GM12878 (cell line): ENCODE results near the gene NEXN. TPM values are rescaled to one million over a fixed set of nuclear protein-coding genes. Genes with fewer than 3 reads are reported as not detected.

Experiments used
- ATAC-seq: fragments of 200-7000 bp; cut with Tn5 transposase; 3 replicates; pipeline ENCODE4 v1.9.1; 2020; ENCODE audit warnings: mild to moderate bottlenecking, moderate library complexity
- BruUV-seq: library from RNA; stranded (reverse); fragments of 400-500 nt; replicated peaks from 2 replicates; lab custom pipeline; 2021; lab: Mats Ljungman, UMichigan
- CTCF ChIA-PET: fragments of 300-600 bp; sonication (Branson Sonifier 250); formaldehyde crosslinking; extraction: SDS; loops from one replicate; lab custom pipeline; 2021; ENCODE audit warnings: inconsistent platforms; lab: Yijun Ruan, JAX
- POLR2A ChIA-PET: fragments of 350-600 bp; formaldehyde crosslinking; extraction: SDS; loops from one replicate; lab custom pipeline; 2021; ENCODE audit warnings: inconsistent platforms; lab: Charles Lee
- RAD21 ChIA-PET: fragments of 300-600 bp; sonication (Branson Sonifier 250); formaldehyde crosslinking; loops from one replicate; lab custom pipeline; 2023; ENCODE audit warnings: antibody characterized with exemption; ENCODE audit not compliant: unreplicated experiment; lab: Charles Lee
- SMC1A ChIA-PET: fragments of 300-600 bp; sonication (Branson Sonifier 250); formaldehyde crosslinking; loops from one replicate; lab custom pipeline; 2023; ENCODE audit not compliant: unreplicated experiment, uncharacterized antibody; lab: Charles Lee
- DNase-seq: peaks from one replicate; pipeline ENCODE4 v3.0.0-alpha.2; 2011; ENCODE audit warnings: low read depth, low spot score
- FAIRE-seq: peaks from 3 replicates; lab custom pipeline; 2011; peaks lifted over from hg19 to GRCh38; lab: Jason Lieb, UNC
- H2AFZ ChIP-seq: 2 replicates; pipeline ENCODE4 v1.6.0; 2011; ENCODE audit warnings: low read depth, low read length, control low read depth; ENCODE audit not compliant: control insufficient read depth
- H3K27ac ChIP-seq: 2 replicates; pipeline ENCODE4 v1.5.1; 2011; ENCODE audit warnings: control low read depth; ENCODE audit not compliant: control insufficient read depth, insufficient read depth
- H3K27me3 ChIP-seq, 2 experiments: replicated peaks in 1 of 2; 2 replicates each; pipeline versions ENCODE4 v1.6.0 to v1.6.1; 2011; ENCODE audit warnings: low read length in 1 of 2; ENCODE audit not compliant: control insufficient read depth in 2 of 2, insufficient read depth in 2 of 2
- H3K36me3 ChIP-seq, 2 experiments: 2 replicates each; pipeline ENCODE4 v1.5.1; 2011; ENCODE audit warnings: low read length in 1 of 2; ENCODE audit not compliant: control insufficient read depth in 2 of 2, insufficient read depth in 2 of 2
- H3K4me1 ChIP-seq: 2 replicates; pipeline ENCODE4 v1.6.1; 2011; ENCODE audit warnings: mild to moderate bottlenecking, low read length, moderate library complexity, mixed read lengths; ENCODE audit not compliant: control insufficient read depth, insufficient read depth
- H3K4me2 ChIP-seq: 2 replicates; pipeline ENCODE4 v1.6.0; 2011; ENCODE audit warnings: control low read depth; ENCODE audit not compliant: control insufficient read depth, insufficient read depth
- H3K4me3 ChIP-seq: fragments of 200-600 bp; sonication (generic); 2 replicates; pipeline ENCODE4 v1.5.1; 2016
- H3K79me2 ChIP-seq: 2 replicates; pipeline ENCODE4 v1.6.0; 2011; ENCODE audit warnings: low read length; ENCODE audit not compliant: control insufficient read depth, insufficient read depth
- H3K9ac ChIP-seq: 2 replicates; pipeline ENCODE4 v1.8.0; 2011; ENCODE audit warnings: low read length, control low read depth, mixed read lengths; ENCODE audit not compliant: control insufficient read depth, insufficient read depth
- H3K9me3 ChIP-seq: replicated peaks from 3 replicates; pipeline ENCODE4 v1.5.1; 2011; ENCODE audit warnings: mild to moderate bottlenecking, low read length; ENCODE audit not compliant: control insufficient read depth, insufficient read depth
- H4K20me1 ChIP-seq: 2 replicates; pipeline ENCODE4 v1.6.0; 2011; ENCODE audit not compliant: control insufficient read depth, insufficient read depth
- BRCA1 ChIP-seq: IDR thresholded peaks from 2 replicates; pipeline ENCODE4 v1.6.1; 2011; ENCODE audit warnings: low read depth, low read length, improper control_type of control experiment
- POLR2AphosphoS2 ChIP-seq: IDR thresholded peaks from 2 replicates; pipeline ENCODE4 v1.6.1; 2011; ENCODE audit warnings: low read depth, mild to moderate bottlenecking, low read length, improper control_type of control experiment, moderate library complexity
- POLR2AphosphoS5 ChIP-seq: IDR thresholded peaks from 2 replicates; pipeline ENCODE4 v1.6.1; 2011; ENCODE audit warnings: mild to moderate bottlenecking, low read length, inconsistent platforms
- RELA ChIP-seq: fragments of 450-650 bp; IDR thresholded peaks from 2 replicates; pipeline ENCODE4 v1.8.0; 2014; ENCODE audit warnings: borderline replicate concordance; ENCODE audit not compliant: partially characterized antibody
- SUPT20H ChIP-seq: IDR thresholded peaks from 2 replicates; pipeline ENCODE4 v1.6.1; 2011; ENCODE audit warnings: low read depth, mild to moderate bottlenecking, low read length, moderate library complexity, borderline replicate concordance; ENCODE audit not compliant: control insufficient read depth
- WGBS: methylation state at CpG from one replicate; pipeline ENCODE4 v1.1.6; 2016; ENCODE audit warnings: low lambda C conversion rate; ENCODE audit not compliant: insufficient replicate concordance, insufficient coverage; ENCODE audit errors: missing lambda C conversion rate; 5-methylcytosine and 5-hydroxymethylcytosine counted together
- in situ Hi-C: fragments of 300-500 bp; cut with MboI; formaldehyde crosslinking; loops from 9 replicates; pipeline ENCODE4 v1.14.3; 2018; ENCODE audit warnings: mixed read lengths
- intact Hi-C: fragments of 100-400 bp; cut with micrococcal nuclease; formaldehyde crosslinking; loops from one replicate; pipeline ENCODE4 v1.14.2; 2022; ENCODE audit not compliant: unreplicated experiment
- polyA plus RNA-seq, 11 experiments: library from polyadenylated mRNA; depleted of rRNA in 4 of 11; unstranded in 6 of 11; stranded (reverse) in 5 of 11; fragments of >200 nt; fragmentation: Nextera tagmentation in 4 of 11; fragmentation: Illumina TruSeq in 1 of 11; extraction: Ambion mirVana in 4 of 11; extraction: Trizol in 1 of 11; gene quantifications; 1 replicate in 1 of 11; 2 replicates in 10 of 11; pipeline versions ENCODE4 v1.2.1 to v1.2.3, GENCODE V29; 2011 to 2016; ENCODE audit warnings: inconsistent platforms in 2 of 11, missing spikeins in 2 of 11, low read depth in 1 of 11
- total RNA-seq, 4 experiments: library from RNA; depleted of rRNA in 3 of 4; stranded (reverse); fragments of >200 nt in 3 of 4; fragmentation: Illumina TruSeq in 1 of 4; extraction: Trizol in 1 of 4; gene quantifications; 2 replicates each; pipeline versions ENCODE4 v1.2.1 to v1.2.3, GENCODE V29; 2013 to 2021
- TF ChIP-seq, protein P1 (sequence below): IDR thresholded peaks from 2 replicates; pipeline ENCODE4 v1.6.1; 2011; ENCODE audit warnings: mild to moderate bottlenecking, low read depth, low read length, moderate library complexity; ENCODE audit not compliant: insufficient replicate concordance

The NEXN gene
- total and polyA plus RNA-seq, 10 of the 15 experiments (the other 5 are each of a cell fraction or from before 2014, with no cell fraction given) = 2.5 to 46.6 (median 15.4) TPM

DNA sequence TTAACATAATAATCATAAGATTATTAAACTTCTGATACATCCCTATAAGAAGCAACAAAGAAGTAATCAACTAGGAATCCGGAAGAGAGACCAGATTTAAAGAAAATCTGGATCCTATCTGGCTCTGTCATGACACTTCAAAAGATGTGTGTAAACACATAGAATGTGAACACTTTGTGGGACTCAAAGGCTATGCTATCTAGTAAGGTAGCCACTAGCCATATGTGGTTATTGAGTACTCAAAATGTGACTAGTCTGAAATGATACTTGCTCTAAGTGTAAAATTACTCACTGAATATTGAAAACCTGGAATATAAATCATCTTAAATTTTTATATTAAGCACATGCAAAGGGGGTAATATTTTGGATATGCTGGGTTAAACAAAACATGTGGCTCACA, 81.8 kb downstream of the NEXN start:
- in situ Hi-C loops (no loop called here), intact Hi-C loops (no loop called here)
- RAD21 ChIA-PET = interaction anchor here (1.0 to 1.5 kb wide), 3 partner anchors 12 to 143 kb away, joined by 3 to 5 read pairs (median 3); partner anchors contain the start of gene DNAJB4
- SMC1A ChIA-PET = interaction anchor here (0.8 to 1.6 kb wide), 5 partner anchors 23 to 49 kb away, joined by 3 to 8 read pairs (median 3); partner anchors contain the start of gene DNAJB4
- TF ChIP-seq SUPT20H (no peak), BRCA1 (no peak), RELA (no peak), POLR2AphosphoS5 (0 out of 2 replicates have a peak, but pooled peaks have one; percentile 12), POLR2AphosphoS2 (no peak)
- TF ChIP-seq, protein P1, sequence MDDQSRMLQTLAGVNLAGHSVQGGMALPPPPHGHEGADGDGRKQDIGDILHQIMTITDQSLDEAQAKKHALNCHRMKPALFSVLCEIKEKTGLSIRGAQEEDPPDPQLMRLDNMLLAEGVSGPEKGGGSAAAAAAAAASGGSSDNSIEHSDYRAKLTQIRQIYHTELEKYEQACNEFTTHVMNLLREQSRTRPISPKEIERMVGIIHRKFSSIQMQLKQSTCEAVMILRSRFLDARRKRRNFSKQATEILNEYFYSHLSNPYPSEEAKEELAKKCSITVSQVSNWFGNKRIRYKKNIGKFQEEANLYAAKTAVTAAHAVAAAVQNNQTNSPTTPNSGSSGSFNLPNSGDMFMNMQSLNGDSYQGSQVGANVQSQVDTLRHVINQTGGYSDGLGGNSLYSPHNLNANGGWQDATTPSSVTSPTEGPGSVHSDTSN = no peak
- no peak overlapping the region for H3K9ac ChIP-seq
- no peak overlapping the region; the same call in 1 of the 2 replicates for H3K4me2 ChIP-seq
- no peaks in the 10 kb centered on the region for H3K27me3 ChIP-seq
- ATAC-seq = peak; percentile 54
- H3K27ac ChIP-seq = no peak overlapping the region
- no peak overlapping the region for H2AFZ ChIP-seq
- POLR2A ChIA-PET = no interaction called here
- peaks cover 9% of the 10 kb centered on the region for H4K20me1 ChIP-seq
- H3K9me3 ChIP-seq = no peaks in the 10 kb centered on the region
- BruUV-seq = no TSS peak
- CTCF ChIA-PET = interaction anchor here (1.5 kb wide), 1 partner anchor 14 kb away, joined by 3 read pairs; no protein-coding TSS in a partner anchor
- H3K79me2 ChIP-seq = peaks cover 79% of the 10 kb centered on the region
- DNase-seq = no peak
- H3K36me3 ChIP-seq = peaks cover 4 to 27% of the 10 kb centered on the region in 2 experiments
- no peak overlapping the region for H3K4me3 ChIP-seq
- 100% methylated on average over 1 of the region's 1 CpG for WGBS
- FAIRE-seq = no peak
- no peaks in the 10 kb centered on the region; the same call in 1 of the 2 replicates for H3K4me1 ChIP-seq
